ENCODE results near the gene ERCC6L2. TPM values are rescaled to one million over a fixed set of nuclear protein-coding genes. Genes with fewer than 3 reads are reported as not detected.

Gene ERCC6L2
- polyA plus RNA-seq, 1 of the 3 experiments (the other 2 are of a cell fraction): 10.0 TPM

DNA sequence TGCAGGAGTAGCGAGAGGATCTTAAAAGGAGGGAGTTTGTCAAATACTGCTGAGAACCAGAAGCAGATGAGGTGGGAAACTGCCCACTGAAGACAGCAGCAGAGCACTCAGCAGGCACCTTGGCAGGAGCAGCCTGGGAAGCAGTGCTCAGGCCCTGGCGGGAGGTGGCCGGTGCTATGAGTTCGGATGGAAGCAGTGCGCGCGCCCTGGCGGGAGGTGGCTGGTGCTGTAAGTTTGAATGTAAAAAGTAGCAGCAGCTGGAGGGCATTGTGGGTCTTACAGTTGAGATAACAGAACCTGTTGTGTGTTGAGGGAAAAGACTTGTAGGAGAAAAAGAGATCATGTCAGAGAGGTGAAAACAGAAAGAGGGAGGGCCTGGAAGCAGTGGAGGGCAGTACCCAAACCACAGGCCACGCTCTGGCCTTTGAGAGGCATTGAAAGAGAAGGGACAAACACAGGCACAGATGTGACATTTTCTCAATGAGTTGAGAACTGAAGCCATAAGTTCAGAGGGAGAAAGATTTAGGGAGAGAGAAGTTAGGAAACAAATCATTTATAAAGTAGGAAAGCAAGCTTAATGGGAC lies 130.9 kb downstream of the ERCC6L2 start:
- TF ChIP-seq NFIC (IDR thresholded peaks at IDR 0.05; ENCODE audit: borderline replicate concordance) (no peak), SMC3 (IDR thresholded peaks at IDR 0.05; ENCODE audit: low read depth, low read length) (no peak), POLR2AphosphoS5 (IDR thresholded peaks at IDR 0.05; ENCODE audit: low read depth, low read length) (no peak), RCOR1 (IDR thresholded peaks at IDR 0.05; ENCODE audit: low read length) (no peak), MEF2A (IDR thresholded peaks at IDR 0.05; ENCODE audit: borderline replicate concordance, low read depth) (no peak), EZH2phosphoT487 (IDR thresholded peaks at IDR 0.05; ENCODE audit: borderline replicate concordance, low read depth) (no peak), NRF1 (IDR thresholded peaks at IDR 0.05; ENCODE audit: low read depth, low read length) (no peak), TEAD4 (IDR thresholded peaks at IDR 0.05; ENCODE audit: borderline replicate concordance, insufficient read depth) (no peak), USF1 (IDR thresholded peaks at IDR 0.05; ENCODE audit: borderline replicate concordance, low read depth) (no peak)
- TF ChIP-seq, protein P1, sequence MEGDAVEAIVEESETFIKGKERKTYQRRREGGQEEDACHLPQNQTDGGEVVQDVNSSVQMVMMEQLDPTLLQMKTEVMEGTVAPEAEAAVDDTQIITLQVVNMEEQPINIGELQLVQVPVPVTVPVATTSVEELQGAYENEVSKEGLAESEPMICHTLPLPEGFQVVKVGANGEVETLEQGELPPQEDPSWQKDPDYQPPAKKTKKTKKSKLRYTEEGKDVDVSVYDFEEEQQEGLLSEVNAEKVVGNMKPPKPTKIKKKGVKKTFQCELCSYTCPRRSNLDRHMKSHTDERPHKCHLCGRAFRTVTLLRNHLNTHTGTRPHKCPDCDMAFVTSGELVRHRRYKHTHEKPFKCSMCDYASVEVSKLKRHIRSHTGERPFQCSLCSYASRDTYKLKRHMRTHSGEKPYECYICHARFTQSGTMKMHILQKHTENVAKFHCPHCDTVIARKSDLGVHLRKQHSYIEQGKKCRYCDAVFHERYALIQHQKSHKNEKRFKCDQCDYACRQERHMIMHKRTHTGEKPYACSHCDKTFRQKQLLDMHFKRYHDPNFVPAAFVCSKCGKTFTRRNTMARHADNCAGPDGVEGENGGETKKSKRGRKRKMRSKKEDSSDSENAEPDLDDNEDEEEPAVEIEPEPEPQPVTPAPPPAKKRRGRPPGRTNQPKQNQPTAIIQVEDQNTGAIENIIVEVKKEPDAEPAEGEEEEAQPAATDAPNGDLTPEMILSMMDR (IDR thresholded peaks at IDR 0.05): no peak
- TF ChIP-seq, protein P2, sequence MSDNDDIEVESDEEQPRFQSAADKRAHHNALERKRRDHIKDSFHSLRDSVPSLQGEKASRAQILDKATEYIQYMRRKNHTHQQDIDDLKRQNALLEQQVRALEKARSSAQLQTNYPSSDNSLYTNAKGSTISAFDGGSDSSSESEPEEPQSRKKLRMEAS (IDR thresholded peaks at IDR 0.05; ENCODE audit: low read depth): no peak
- no peaks in the 10 kb centered on the region for H3K4me1 ChIP-seq (ENCODE audit: control insufficient read depth in 1 of 2, insufficient read depth in 2 of 2, low read depth in 1 of 2, low read length in 1 of 2)
- H3K9me3 ChIP-seq: no peaks in the 10 kb centered on the region
- no peaks in the 10 kb centered on the region for H3K79me2 ChIP-seq (ENCODE audit: insufficient read depth)
- H3K36me3 ChIP-seq (replicated peaks in 1 of 2; ENCODE audit: control insufficient read depth in 1 of 2, insufficient read depth in 2 of 2, low read length in 1 of 2): peaks cover 33 to 50% of the 10 kb centered on the region in 2 experiments
- H3K4me2 ChIP-seq: no peak overlapping the region
- H3K9me2 ChIP-seq: no peaks in the 10 kb centered on the region
- no peaks in the 10 kb centered on the region for H3F3A ChIP-seq (replicated peaks; ENCODE audit: insufficient read depth)
- ChIA-PET POLR2A (no interaction called here), CTCF (interaction anchor here (1.3 kb wide), 1 partner anchor 12 kb away, joined by 5 read pairs; no protein-coding TSS in a partner anchor)
- no peaks in the 10 kb centered on the region for H4K20me1 ChIP-seq (ENCODE audit: insufficient read depth)
- no peaks in the 10 kb centered on the region for H3K27me3 ChIP-seq (ENCODE audit: insufficient read depth)
- 96% methylated on average over 9 of the region's 9 CpGs for WGBS (ENCODE audit: low lambda C conversion rate)
- no peak overlapping the region for H3K27ac ChIP-seq (ENCODE audit: low read depth in 2 of 2, low read length in 1 of 2)
- H3K4me3 ChIP-seq (ENCODE audit: low read depth in 2 of 2, low read length in 1 of 2): no peak overlapping the region
- no peak overlapping the region for H3K9ac ChIP-seq
- no peak for DNase-seq
- H2AFZ ChIP-seq (ENCODE audit: low read depth): no peak overlapping the region

DNA sequence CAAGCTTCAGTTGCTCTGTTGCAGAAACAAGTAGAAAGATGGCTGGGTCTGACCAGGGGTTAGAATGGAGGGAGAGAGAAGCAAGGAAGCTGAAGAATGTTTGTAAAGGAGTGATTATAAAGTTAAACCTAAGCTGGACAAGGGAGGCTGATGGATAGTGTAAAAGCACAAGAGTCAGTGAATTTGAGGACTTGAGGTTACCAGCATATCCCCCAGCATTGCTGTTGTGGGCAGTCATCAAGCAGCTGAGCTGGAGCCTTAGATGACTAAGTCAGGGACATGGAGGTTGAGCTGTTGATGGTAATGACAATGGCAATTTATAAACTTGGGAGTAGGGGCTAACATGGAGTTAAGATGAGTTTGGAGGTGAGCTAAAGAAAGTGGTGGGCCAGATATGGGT lies 131.5 kb downstream of the ERCC6L2 start:
- H3K9ac ChIP-seq: no peak overlapping the region
- H3K4me2 ChIP-seq: no peak overlapping the region
- H3K27me3 ChIP-seq (ENCODE audit: insufficient read depth): no peaks in the 10 kb centered on the region
- POLR2A ChIA-PET: no interaction called here
- H4K20me1 ChIP-seq (ENCODE audit: insufficient read depth): no peaks in the 10 kb centered on the region
- no peak for DNase-seq
- no peaks in the 10 kb centered on the region for H3K9me2 ChIP-seq
- CTCF ChIA-PET: interaction anchor here (1.3 kb wide), 1 partner anchor 13 kb away, joined by 5 read pairs; no protein-coding TSS in a partner anchor
- H3K4me1 ChIP-seq (ENCODE audit: control insufficient read depth in 1 of 2, insufficient read depth in 2 of 2, low read depth in 1 of 2, low read length in 1 of 2): no peaks in the 10 kb centered on the region
- no peak overlapping the region for H3K4me3 ChIP-seq (ENCODE audit: low read depth in 2 of 2, low read length in 1 of 2)
- H3K79me2 ChIP-seq (ENCODE audit: insufficient read depth): no peaks in the 10 kb centered on the region
- no peaks in the 10 kb centered on the region for H3K9me3 ChIP-seq
- H2AFZ ChIP-seq (ENCODE audit: low read depth): no peak overlapping the region
- no peaks in the 10 kb centered on the region for H3F3A ChIP-seq (replicated peaks; ENCODE audit: insufficient read depth)
- no peak overlapping the region for H3K27ac ChIP-seq (ENCODE audit: low read depth in 2 of 2, low read length in 1 of 2)
- no peak for TF ChIP-seq USF2 (IDR thresholded peaks at IDR 0.05; ENCODE audit: borderline replicate concordance, low read depth, low read length)
- TF ChIP-seq CHD2 (IDR thresholded peaks at IDR 0.05; ENCODE audit: low read length, partially characterized antibody): no peak
- no peak for TF ChIP-seq EZH2phosphoT487 (IDR thresholded peaks at IDR 0.05; ENCODE audit: borderline replicate concordance, low read depth)
- no peak for TF ChIP-seq USF1 (IDR thresholded peaks at IDR 0.05; ENCODE audit: borderline replicate concordance, low read depth)
- TF ChIP-seq FOXJ3 (CRISPR knock-in tag; IDR thresholded peaks at IDR 0.05): no peak
- no peak for TF ChIP-seq YY1 (IDR thresholded peaks at IDR 0.05; ENCODE audit: low read depth)
- TF ChIP-seq, protein P3, sequence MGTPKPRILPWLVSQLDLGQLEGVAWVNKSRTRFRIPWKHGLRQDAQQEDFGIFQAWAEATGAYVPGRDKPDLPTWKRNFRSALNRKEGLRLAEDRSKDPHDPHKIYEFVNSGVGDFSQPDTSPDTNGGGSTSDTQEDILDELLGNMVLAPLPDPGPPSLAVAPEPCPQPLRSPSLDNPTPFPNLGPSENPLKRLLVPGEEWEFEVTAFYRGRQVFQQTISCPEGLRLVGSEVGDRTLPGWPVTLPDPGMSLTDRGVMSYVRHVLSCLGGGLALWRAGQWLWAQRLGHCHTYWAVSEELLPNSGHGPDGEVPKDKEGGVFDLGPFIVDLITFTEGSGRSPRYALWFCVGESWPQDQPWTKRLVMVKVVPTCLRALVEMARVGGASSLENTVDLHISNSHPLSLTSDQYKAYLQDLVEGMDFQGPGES (IDR thresholded peaks at IDR 0.05; ENCODE audit: low read depth, low read length): no peak
- peaks cover 37 to 56% of the 10 kb centered on the region in 2 experiments for H3K36me3 ChIP-seq (replicated peaks in 1 of 2; ENCODE audit: control insufficient read depth in 1 of 2, insufficient read depth in 2 of 2, low read length in 1 of 2)

All from SK-N-SH (cell line).